Measurements from ENCODE around the gene SBF2. TPM values are rescaled to one million over a fixed set of nuclear protein-coding genes. Genes with fewer than 3 reads are reported as not detected.
"Not testable (repeated sequence)": the region's sequence is repeated elsewhere in the genome, so short reads cannot be mapped to it uniquely, and the experiment has no call there.

The SBF2 gene
- total RNA-seq, 4 donors from 2014 or later = 29.7 to 60.4 (median 36.0) TPM

DNA sequence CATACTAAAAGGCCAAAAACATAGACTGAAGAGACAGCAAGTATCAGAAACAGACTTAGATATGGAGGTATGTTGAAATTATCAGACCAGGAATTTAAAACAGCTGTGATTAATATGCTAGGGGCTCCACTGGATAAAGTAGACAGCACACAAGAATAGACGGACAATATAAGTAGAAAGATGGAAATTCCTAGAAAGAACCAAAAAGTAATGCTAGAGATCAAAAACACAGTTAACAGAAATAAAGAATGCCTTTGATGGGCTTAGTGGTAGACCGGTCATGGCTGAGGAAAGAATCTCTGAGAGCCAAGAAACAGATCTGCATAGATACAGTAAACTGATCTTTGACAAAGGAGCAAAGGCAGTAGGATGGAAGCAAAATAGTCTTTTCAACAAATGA lies 380.0 kb downstream of the SBF2 start:
- DNase-seq (ENCODE audit: low spot score in 2 of 2) = no peak
- intact Hi-C loops (cut with DNase I; ENCODE audit: low total_unique reads) = no loop called here
- 47 to 80% methylated on average over 2 of the region's 2 CpGs for WGBS, 2 donors
- TF ChIP-seq POLR2A (IDR thresholded peaks at IDR 0.05) = no peak
- TF ChIP-seq, protein P1, sequence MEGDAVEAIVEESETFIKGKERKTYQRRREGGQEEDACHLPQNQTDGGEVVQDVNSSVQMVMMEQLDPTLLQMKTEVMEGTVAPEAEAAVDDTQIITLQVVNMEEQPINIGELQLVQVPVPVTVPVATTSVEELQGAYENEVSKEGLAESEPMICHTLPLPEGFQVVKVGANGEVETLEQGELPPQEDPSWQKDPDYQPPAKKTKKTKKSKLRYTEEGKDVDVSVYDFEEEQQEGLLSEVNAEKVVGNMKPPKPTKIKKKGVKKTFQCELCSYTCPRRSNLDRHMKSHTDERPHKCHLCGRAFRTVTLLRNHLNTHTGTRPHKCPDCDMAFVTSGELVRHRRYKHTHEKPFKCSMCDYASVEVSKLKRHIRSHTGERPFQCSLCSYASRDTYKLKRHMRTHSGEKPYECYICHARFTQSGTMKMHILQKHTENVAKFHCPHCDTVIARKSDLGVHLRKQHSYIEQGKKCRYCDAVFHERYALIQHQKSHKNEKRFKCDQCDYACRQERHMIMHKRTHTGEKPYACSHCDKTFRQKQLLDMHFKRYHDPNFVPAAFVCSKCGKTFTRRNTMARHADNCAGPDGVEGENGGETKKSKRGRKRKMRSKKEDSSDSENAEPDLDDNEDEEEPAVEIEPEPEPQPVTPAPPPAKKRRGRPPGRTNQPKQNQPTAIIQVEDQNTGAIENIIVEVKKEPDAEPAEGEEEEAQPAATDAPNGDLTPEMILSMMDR (IDR thresholded peaks at IDR 0.05) = no peak
- no peak overlapping the region for H3K4me3 ChIP-seq (ENCODE audit: low read depth, poor library complexity, severe bottlenecking)

DNA sequence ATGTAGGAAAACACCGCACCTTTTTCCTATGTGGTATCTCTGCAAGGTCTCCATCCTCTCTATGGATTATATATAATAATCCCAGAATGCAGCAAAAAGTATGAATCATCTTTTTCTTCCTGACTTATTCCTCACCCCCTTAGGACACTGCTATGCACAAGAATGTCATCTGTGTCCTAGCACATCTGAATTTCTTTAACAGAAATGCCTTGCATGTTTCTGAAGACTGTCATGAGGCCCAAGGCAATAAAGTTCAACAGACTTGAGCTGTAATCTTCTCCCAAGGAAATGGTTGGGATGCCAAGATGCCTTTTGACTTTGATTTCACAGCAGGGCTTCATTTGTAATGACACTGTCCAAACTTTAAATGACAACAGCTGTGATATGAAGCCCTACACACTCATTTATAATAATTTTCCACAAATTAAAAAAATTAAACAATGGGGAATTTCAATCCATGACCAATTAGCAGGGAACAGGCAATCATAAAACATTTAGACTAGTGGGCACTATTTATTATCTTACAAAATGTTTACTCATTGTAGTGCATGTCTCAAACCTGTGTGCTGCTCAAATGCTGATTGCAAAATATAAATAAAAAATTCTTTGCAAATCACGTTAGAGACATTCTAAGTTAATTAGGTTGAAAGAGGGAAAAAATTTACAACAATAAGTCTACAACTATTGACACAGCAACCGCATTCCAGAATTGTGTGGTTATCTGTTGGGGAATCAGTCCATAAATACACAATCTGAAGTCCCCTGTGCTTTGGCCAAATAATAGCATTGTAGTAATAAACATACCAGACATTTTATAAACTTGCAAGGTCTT lies 387.8 kb downstream of the SBF2 start:
- peak in 1 of 2 donors; percentile 33 for DNase-seq (ENCODE audit: low spot score in 2 of 2)
- TF ChIP-seq, protein P1 (IDR thresholded peaks at IDR 0.05) = no peak
- TF ChIP-seq POLR2A (IDR thresholded peaks at IDR 0.05) = no peak
- 37 to 48% methylated on average over 3 of the region's 3 CpGs for WGBS, 2 donors
- no peak overlapping the region for H3K4me3 ChIP-seq (ENCODE audit: low read depth, poor library complexity, severe bottlenecking)
- intact Hi-C loops (cut with DNase I; ENCODE audit: low total_unique reads) = no loop called here

DNA sequence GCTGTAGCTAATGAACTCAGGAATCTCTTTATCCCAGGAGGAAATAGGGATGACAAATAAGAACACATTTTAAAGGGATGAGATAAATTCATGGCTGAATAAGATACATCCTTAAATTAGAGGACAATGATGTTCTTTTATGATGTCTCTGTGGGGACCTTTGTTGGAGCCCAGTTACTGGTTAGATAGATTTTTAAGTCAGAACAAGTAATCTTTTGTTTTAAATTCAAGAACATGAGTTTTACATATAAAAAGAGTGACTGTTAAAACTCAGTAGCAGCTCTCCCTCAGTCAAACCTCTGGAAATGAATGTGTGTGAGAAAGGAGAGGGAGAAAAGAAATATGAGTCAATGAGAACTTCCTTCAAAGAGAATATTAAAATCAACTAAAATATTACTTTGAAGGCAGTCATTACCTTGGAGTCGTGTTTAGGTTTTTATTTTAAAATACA lies 388.5 kb downstream of the SBF2 start:
- no peak for TF ChIP-seq POLR2A (IDR thresholded peaks at IDR 0.05)
- TF ChIP-seq, protein P1 (IDR thresholded peaks at IDR 0.05) = no peak
- WGBS, 2 donors = 19 to 30% methylated on average over 1 of the region's 1 CpG
- intact Hi-C loops (cut with DNase I; ENCODE audit: low total_unique reads) = no loop called here
- DNase-seq (ENCODE audit: low spot score in 2 of 2) = no peak
- H3K4me3 ChIP-seq (ENCODE audit: low read depth, poor library complexity, severe bottlenecking) = no peak overlapping the region

DNA sequence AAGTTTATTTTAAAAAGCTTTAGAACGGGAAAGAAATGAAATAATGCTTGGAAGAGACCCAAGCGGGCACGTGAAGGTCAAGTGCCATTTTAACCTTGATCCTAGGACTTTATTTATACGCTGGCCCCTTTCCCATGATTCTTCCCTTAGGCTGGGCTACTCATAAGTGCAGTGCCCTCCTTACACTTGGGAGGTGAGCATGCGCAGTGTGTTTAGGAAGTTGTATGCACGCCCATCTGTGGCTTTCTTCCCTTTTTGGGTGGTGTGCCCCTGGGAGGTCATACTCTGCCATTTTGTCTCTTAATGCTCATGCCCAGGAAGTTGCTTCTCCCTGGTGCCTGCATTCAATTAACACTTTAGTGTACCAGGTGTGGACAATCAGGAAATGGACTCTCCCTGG lies 390.4 kb downstream of the SBF2 start:
- intact Hi-C loops (cut with DNase I; ENCODE audit: low total_unique reads) = no loop called here
- WGBS, 2 donors = 91% methylated on average over 6 of the region's 6 CpGs

DNA sequence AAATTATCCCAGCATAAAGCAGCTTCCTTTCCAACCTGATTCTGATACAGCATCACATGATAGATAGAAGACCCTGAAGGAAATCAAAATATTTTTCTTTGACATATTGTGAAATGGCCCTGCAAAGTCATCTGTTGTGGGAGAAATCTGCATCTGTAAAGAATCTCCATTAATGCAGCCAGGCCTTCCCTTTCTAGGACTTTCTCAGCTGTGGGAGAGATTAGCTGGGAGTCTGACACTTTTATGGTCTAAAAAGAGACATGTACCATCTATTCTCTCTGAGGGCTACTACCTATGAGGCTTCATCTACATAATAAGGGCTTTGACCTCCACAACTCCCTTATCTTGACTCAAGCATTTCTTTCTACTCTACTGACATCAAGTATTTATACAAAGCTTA lies 392.1 kb downstream of the SBF2 start:
- no peak for DNase-seq (ENCODE audit: low spot score in 2 of 2)
- intact Hi-C loops (cut with DNase I; ENCODE audit: low total_unique reads) = no loop called here
- TF ChIP-seq, protein P1 (IDR thresholded peaks at IDR 0.05) = no peak
- TF ChIP-seq POLR2A (IDR thresholded peaks at IDR 0.05) = no peak
- no peak overlapping the region for H3K4me3 ChIP-seq (ENCODE audit: low read depth, poor library complexity, severe bottlenecking)

More for the DNA sequence above, 390.4 kb downstream of the SBF2 start:
- TF ChIP-seq, protein P1 (IDR thresholded peaks at IDR 0.05) = no peak
- no peak for TF ChIP-seq POLR2A (IDR thresholded peaks at IDR 0.05)
- no peak for DNase-seq (ENCODE audit: low spot score in 2 of 2)
- H3K4me3 ChIP-seq (ENCODE audit: low read depth, poor library complexity, severe bottlenecking) = no peak overlapping the region

DNA sequence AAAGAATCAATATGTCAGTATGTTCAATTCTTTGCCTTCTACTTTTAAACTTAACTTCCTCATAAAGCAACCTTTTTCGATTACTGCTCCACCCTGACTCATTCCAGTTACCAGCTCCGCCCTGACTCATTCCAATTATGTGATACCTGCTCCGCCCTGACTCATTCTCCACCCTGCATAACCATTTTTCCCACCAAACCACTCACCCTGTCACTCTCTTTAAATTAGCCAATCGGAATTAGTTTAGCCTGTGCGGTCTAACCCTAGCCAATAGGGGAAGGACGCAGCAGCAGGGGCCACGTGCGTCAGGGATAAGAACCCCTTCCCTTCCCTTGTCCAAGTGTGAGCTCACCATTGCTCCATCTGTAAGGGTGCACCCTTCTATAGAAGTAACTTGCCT lies 393.8 kb downstream of the SBF2 start:
- DNase-seq (ENCODE audit: low spot score in 2 of 2); H3K4me3 ChIP-seq (ENCODE audit: low read depth, poor library complexity, severe bottlenecking); intact Hi-C loops (cut with DNase I; ENCODE audit: low total_unique reads): not testable (repeated sequence)
- WGBS, 2 donors = 82 to 84% methylated on average over 8 of the region's 8 CpGs

All from lower leg skin (tissue), 4 donors.